NCI-H1092 treated with DMSO at 0.1 percent for 48 hours (cell line): ENCODE data around the gene UNC13C.

ENCODE experiments used
- DNase-seq: peaks from one replicate; lab custom pipeline; 2025; lab: John Stamatoyannopoulos, UW

Gene UNC13C

GRCh38 chr15:54675241-54675640 is 697.0 kb downstream of the UNC13C start:
- no peak for DNase-seq

- DNase-seq, result no peak
These were observed 703.3 kb downstream of the UNC13C start for GRCh38 chr15:54681584-54681983.
